ENCODE measurements around the gene MSN. TPM values are rescaled to one million over a fixed set of nuclear protein-coding genes. Genes with fewer than 3 reads are reported as not detected.

The MSN gene
- total and polyA plus RNA-seq, 7 experiments from 2014 or later = 267 to 635 (median 445) TPM

GRCh38 chrX:65677954-65678469, 10.6 kb downstream of the MSN start:
- no peak overlapping the region for H3K4me3 ChIP-seq (ENCODE audit: low read length)
- H3K36me3 ChIP-seq (ENCODE audit: control insufficient read depth in 2 of 3, insufficient read depth in 3 of 3, low read length in 3 of 3) = no peaks in the 10 kb centered on the region
- Mint-ChIP-seq H3K27ac (peak overlapping the region in 8 of 9 donors; percentile 23 to 88 (median 82)), H3K4me3 (peak overlapping the region; percentile 41 to 94 (median 71)), H3K36me3 (peaks cover 0 to 39% (median 26%) of the 10 kb centered on the region in 5 donors), H3K4me1 (peaks cover 40 to 95% (median 85%) of the 10 kb centered on the region in 7 donors), H3K9me3 (peaks cover 0 to 4% (median 0%) of the 10 kb centered on the region in 11 donors), H3K27me3 (no peaks in the 10 kb centered on the region)
- ChIA-PET POLR2A (interaction anchor here (0.6 to 1.6 kb wide), 3 partner anchors 9 to 45 kb away, joined by 3 to 4 read pairs (median 3); no protein-coding TSS in a partner anchor), CTCF (interaction anchor here (0.7 to 1.0 kb wide), 4 partner anchors 9 to 432 kb away, joined by 3 to 4 read pairs (median 3); no protein-coding TSS in a partner anchor)
- no peaks in the 10 kb centered on the region for H3K9me3 ChIP-seq (ENCODE audit: control insufficient read depth in 2 of 3, low read length in 3 of 3)
- H3K27ac ChIP-seq (ENCODE audit: low read depth, low read length) = no peak overlapping the region
- intact Hi-C loops (cut with micrococcal nuclease) = loop anchor here in 1 of 2 donors (2.0 kb wide), 1 partner anchor 19 kb away; no protein-coding TSS in a partner anchor
- H3K4me1 ChIP-seq (ENCODE audit: control insufficient read depth in 2 of 2, insufficient read depth in 2 of 2, low read length in 2 of 2) = peaks cover 66 to 82% of the 10 kb centered on the region in 2 donors
- DNase-seq (no peak), ATAC-seq (no peak)
- H3K27me3 ChIP-seq (ENCODE audit: control insufficient read depth in 2 of 2, insufficient read depth in 2 of 2, low read length in 2 of 2) = no peaks in the 10 kb centered on the region

- Mint-ChIP-seq H3K27ac (peak overlapping the region; percentile 70 to 88 (median 81)), H3K9me3 (peaks cover 0 to 4% (median 0%) of the 10 kb centered on the region in 11 donors), H3K4me1 (peaks cover 34 to 97% (median 86%) of the 10 kb centered on the region in 7 donors), H3K27me3 (no peaks in the 10 kb centered on the region), H3K4me3 (peak overlapping the region; percentile 38 to 94 (median 71)), H3K36me3 (peaks cover 0 to 35% (median 24%) of the 10 kb centered on the region in 5 donors)
- DNase-seq (no peak), ATAC-seq (peak; percentile 60)
- CTCF ChIA-PET = interaction anchor here (0.9 to 1.0 kb wide), 2 partner anchors 82 to 431 kb away, joined by 3 to 4 read pairs; no protein-coding TSS in a partner anchor
- peak overlapping the region; percentile 18 for H3K27ac ChIP-seq (ENCODE audit: low read depth, low read length)
- H3K4me1 ChIP-seq (ENCODE audit: control insufficient read depth in 2 of 2, insufficient read depth in 2 of 2, low read length in 2 of 2) = peaks cover 66 to 74% of the 10 kb centered on the region in 2 donors
- no peaks in the 10 kb centered on the region for H3K36me3 ChIP-seq (ENCODE audit: control insufficient read depth in 2 of 3, insufficient read depth in 3 of 3, low read length in 3 of 3)
- H3K4me3 ChIP-seq (ENCODE audit: low read length) = no peak overlapping the region
- POLR2A ChIA-PET = interaction anchor here (0.9 to 1.6 kb wide), 5 partner anchors 10 to 28 kb away, joined by 3 read pairs; no protein-coding TSS in a partner anchor
- H3K9me3 ChIP-seq (ENCODE audit: control insufficient read depth in 2 of 3, low read length in 3 of 3) = no peaks in the 10 kb centered on the region
- intact Hi-C loops (cut with micrococcal nuclease) = loop anchor here in 1 of 2 donors (2.0 kb wide), 1 partner anchor 18 kb away; no protein-coding TSS in a partner anchor
- no peaks in the 10 kb centered on the region for H3K27me3 ChIP-seq (ENCODE audit: control insufficient read depth in 2 of 2, insufficient read depth in 2 of 2, low read length in 2 of 2)
Measured at GRCh38 chrX:65679071-65679540, 11.7 kb downstream of the MSN start.

- H3K4me3 ChIP-seq (ENCODE audit: low read length) = no peak overlapping the region
- peaks cover 30 to 96% (median 84%) of the 10 kb centered on the region in 7 donors for H3K4me1 Mint-ChIP-seq
- peak overlapping the region in 6 of 10 donors; percentile 17 to 94 (median 67) for H3K4me3 Mint-ChIP-seq
- ChIA-PET POLR2A (interaction anchor here (1.1 kb wide), 2 partner anchors 13 to 17 kb away, joined by 3 to 6 read pairs; no protein-coding TSS in a partner anchor), CTCF (no interaction called here)
- H3K27ac Mint-ChIP-seq = peak overlapping the region in 7 of 9 donors; percentile 6 to 88 (median 81)
- intact Hi-C loops (cut with micrococcal nuclease) = loop anchor here in 1 of 2 donors (1.0 to 2.0 kb wide), 2 partner anchors 8 to 13 kb away; no protein-coding TSS in a partner anchor
- H3K4me1 ChIP-seq (ENCODE audit: control insufficient read depth in 2 of 2, insufficient read depth in 2 of 2, low read length in 2 of 2) = peaks cover 76 to 78% of the 10 kb centered on the region in 2 donors
- no peaks in the 10 kb centered on the region for H3K27me3 Mint-ChIP-seq
- H3K27me3 ChIP-seq (ENCODE audit: control insufficient read depth in 2 of 2, insufficient read depth in 2 of 2, low read length in 2 of 2) = no peaks in the 10 kb centered on the region
- peaks cover 0 to 28% (median 15%) of the 10 kb centered on the region in 5 donors for H3K36me3 Mint-ChIP-seq
- H3K9me3 ChIP-seq (ENCODE audit: control insufficient read depth in 2 of 3, low read length in 3 of 3) = no peaks in the 10 kb centered on the region
- no peak for ATAC-seq
- H3K9me3 Mint-ChIP-seq = peaks cover 0 to 4% (median 0%) of the 10 kb centered on the region in 11 donors
- H3K36me3 ChIP-seq (ENCODE audit: control insufficient read depth in 2 of 3, insufficient read depth in 3 of 3, low read length in 3 of 3) = no peaks in the 10 kb centered on the region
- no peak for DNase-seq
- peak overlapping the region; percentile 31 for H3K27ac ChIP-seq (ENCODE audit: low read depth, low read length)
Measured at GRCh38 chrX:65681810-65682209, 14.4 kb downstream of the MSN start.

GRCh38 chrX:65685112-65685511, 17.7 kb downstream of the MSN start:
- Histone ChIP-seq H3K4me1 (ENCODE audit: control insufficient read depth in 2 of 2, insufficient read depth in 2 of 2, low read length in 2 of 2) (peaks cover 74% of the 10 kb centered on the region in 2 donors), H3K9me3 (ENCODE audit: control insufficient read depth in 2 of 3, low read length in 3 of 3) (no peaks in the 10 kb centered on the region), H3K27me3 (ENCODE audit: control insufficient read depth in 2 of 2, insufficient read depth in 2 of 2, low read length in 2 of 2) (no peaks in the 10 kb centered on the region), H3K36me3 (ENCODE audit: control insufficient read depth in 2 of 3, insufficient read depth in 3 of 3, low read length in 3 of 3) (no peaks in the 10 kb centered on the region), H3K27ac (ENCODE audit: low read depth, low read length) (peak overlapping the region; percentile 58), H3K4me3 (ENCODE audit: low read length) (no peak overlapping the region)
- H3K4me3 Mint-ChIP-seq = peak overlapping the region; percentile 63 to 81 (median 72)
- peak overlapping the region; percentile 65 to 90 (median 84) for H3K27ac Mint-ChIP-seq
- ChIA-PET POLR2A (no interaction called here), CTCF (interaction anchor here (0.5 to 1.0 kb wide), 3 partner anchors 10 to 33 kb away, joined by 3 read pairs; no protein-coding TSS in a partner anchor)
- ATAC-seq = no peak
- H3K36me3 Mint-ChIP-seq = peaks cover 0 to 24% (median 18%) of the 10 kb centered on the region in 5 donors
- peak in 1 of 9 donors; percentile 17 for DNase-seq
- H3K9me3 Mint-ChIP-seq = peaks cover 0 to 4% (median 0%) of the 10 kb centered on the region in 11 donors
- no peaks in the 10 kb centered on the region for H3K27me3 Mint-ChIP-seq
- intact Hi-C loops (cut with micrococcal nuclease) = no loop called here
- peaks cover 45 to 97% (median 87%) of the 10 kb centered on the region in 7 donors for H3K4me1 Mint-ChIP-seq

- DNase-seq (no peak), ATAC-seq (no peak)
- H3K27ac Mint-ChIP-seq = peak overlapping the region; percentile 18 to 95 (median 85)
- H3K36me3 Mint-ChIP-seq = peaks cover 0 to 24% (median 14%) of the 10 kb centered on the region in 5 donors
- no peaks in the 10 kb centered on the region for H3K36me3 ChIP-seq (ENCODE audit: control insufficient read depth in 2 of 3, insufficient read depth in 3 of 3, low read length in 3 of 3)
- peaks cover 44 to 98% (median 89%) of the 10 kb centered on the region in 7 donors for H3K4me1 Mint-ChIP-seq
- H3K4me1 ChIP-seq (ENCODE audit: control insufficient read depth in 2 of 2, insufficient read depth in 2 of 2, low read length in 2 of 2) = peaks cover 77% of the 10 kb centered on the region in 2 donors
- POLR2A ChIA-PET = interaction anchor here (0.6 to 1.2 kb wide), 2 partner anchors 12 to 53 kb away, joined by 3 to 5 read pairs; no protein-coding TSS in a partner anchor
- CTCF ChIA-PET = interaction anchor here (0.6 kb wide), 1 partner anchor 298 kb away, joined by 3 read pairs; no protein-coding TSS in a partner anchor
- H3K4me3 Mint-ChIP-seq = peak overlapping the region; percentile 39 to 81 (median 65)
- peak overlapping the region; percentile 58 for H3K27ac ChIP-seq (ENCODE audit: low read depth, low read length)
- peaks cover 0 to under 1% (median 0%) of the 10 kb centered on the region in 11 donors for H3K9me3 Mint-ChIP-seq
- intact Hi-C loops (cut with micrococcal nuclease) = no loop called here
- no peaks in the 10 kb centered on the region for H3K9me3 ChIP-seq (ENCODE audit: control insufficient read depth in 2 of 3, low read length in 3 of 3)
- no peaks in the 10 kb centered on the region for H3K27me3 ChIP-seq (ENCODE audit: control insufficient read depth in 2 of 2, insufficient read depth in 2 of 2, low read length in 2 of 2)
- no peaks in the 10 kb centered on the region for H3K27me3 Mint-ChIP-seq
- H3K4me3 ChIP-seq (ENCODE audit: low read length) = no peak overlapping the region
Measured at GRCh38 chrX:65686236-65686635, 18.8 kb downstream of the MSN start.

- ATAC-seq (no peak), DNase-seq (no peak)
- H3K27ac Mint-ChIP-seq = peak overlapping the region; percentile 67 to 95 (median 88)
- H3K36me3 ChIP-seq (ENCODE audit: control insufficient read depth in 2 of 3, insufficient read depth in 3 of 3, low read length in 3 of 3) = no peaks in the 10 kb centered on the region
- H3K4me1 Mint-ChIP-seq = peaks cover 46 to 98% (median 85%) of the 10 kb centered on the region in 7 donors
- H3K9me3 Mint-ChIP-seq = no peaks in the 10 kb centered on the region
- peaks cover 0 to 24% (median 11%) of the 10 kb centered on the region in 5 donors for H3K36me3 Mint-ChIP-seq
- no peaks in the 10 kb centered on the region for H3K27me3 ChIP-seq (ENCODE audit: control insufficient read depth in 2 of 2, insufficient read depth in 2 of 2, low read length in 2 of 2)
- no peaks in the 10 kb centered on the region for H3K9me3 ChIP-seq (ENCODE audit: control insufficient read depth in 2 of 3, low read length in 3 of 3)
- POLR2A ChIA-PET = interaction anchor here (1.2 to 1.8 kb wide), 2 partner anchors 11 to 13 kb away, joined by 3 to 4 read pairs; no protein-coding TSS in a partner anchor
- peaks cover 76 to 79% of the 10 kb centered on the region in 2 donors for H3K4me1 ChIP-seq (ENCODE audit: control insufficient read depth in 2 of 2, insufficient read depth in 2 of 2, low read length in 2 of 2)
- H3K4me3 ChIP-seq (ENCODE audit: low read length) = no peak overlapping the region
- peak overlapping the region; percentile 58 for H3K27ac ChIP-seq (ENCODE audit: low read depth, low read length)
- intact Hi-C loops (cut with micrococcal nuclease) = no loop called here
- no peaks in the 10 kb centered on the region for H3K27me3 Mint-ChIP-seq
- peak overlapping the region in 9 of 10 donors; percentile 21 to 78 (median 63) for H3K4me3 Mint-ChIP-seq
- CTCF ChIA-PET = no interaction called here
Measured at GRCh38 chrX:65687367-65687766, 19.9 kb downstream of the MSN start.
